GM23338 (cell line): ENCODE results near the gene RAP1GAP2. TPM values are rescaled to one million over a fixed set of nuclear protein-coding genes. Genes with fewer than 3 reads are reported as not detected.

ENCODE experiments used
- ATAC-seq: fragments of 200-7000 bp; cut with Tn5 transposase; 3 replicates; pipeline ENCODE4 v1.9.1; 2020
- DNase-seq: peaks from one replicate; pipeline ENCODE4 v3.0.0-alpha.2; 2015; ENCODE audit warnings: low spot score
- H2AFZ ChIP-seq: fragments of 200-600 bp; sonication (generic); 2 replicates; pipeline ENCODE4 v1.8.0; 2016; ENCODE audit warnings: antibody characterized with exemption, mild to moderate bottlenecking, moderate library complexity
- H3F3A ChIP-seq: fragments of 200-600 bp; sonication (generic); replicated peaks from 2 replicates; pipeline ENCODE4 v1.8.0; 2017; ENCODE audit warnings: antibody characterized with exemption, mixed run types, low read depth
- H3K27ac ChIP-seq: fragments of 200-600 bp; sonication (generic); 2 replicates; pipeline ENCODE4 v1.6.1; 2016; ENCODE audit warnings: low read depth
- H3K27me3 ChIP-seq: fragments of 200-600 bp; sonication (generic); 2 replicates; pipeline ENCODE4 v1.8.0; 2016; ENCODE audit warnings: mild to moderate bottlenecking, mixed run types, moderate library complexity; ENCODE audit not compliant: insufficient read depth
- H3K36me3 ChIP-seq: fragments of 200-600 bp; sonication (generic); 2 replicates; pipeline ENCODE4 v1.8.0; 2016; ENCODE audit warnings: mild to moderate bottlenecking; ENCODE audit not compliant: insufficient read depth
- H3K4me1 ChIP-seq: fragments of 200-600 bp; sonication (generic); 2 replicates; pipeline ENCODE4 v1.8.0; 2016; ENCODE audit warnings: mild to moderate bottlenecking, moderate library complexity; ENCODE audit not compliant: insufficient read depth
- H3K4me2 ChIP-seq: fragments of 200-600 bp; sonication (generic); 2 replicates; pipeline ENCODE4 v1.7.1; 2017; ENCODE audit warnings: mixed run types
- H3K4me3 ChIP-seq: fragments of 200-600 bp; sonication (generic); 2 replicates; pipeline ENCODE4 v1.6.1; 2016; ENCODE audit warnings: mixed run types
- H3K79me2 ChIP-seq: fragments of 200-600 bp; sonication (generic); replicated peaks from 2 replicates; pipeline ENCODE4 v1.8.0; 2017; ENCODE audit warnings: mild to moderate bottlenecking; ENCODE audit not compliant: insufficient read depth
- H3K9me2 ChIP-seq: fragments of 200-600 bp; sonication (generic); 2 replicates; pipeline ENCODE4 v1.8.0; 2017; ENCODE audit not compliant: insufficient read depth
- H4K20me1 ChIP-seq: fragments of 200-600 bp; sonication (generic); replicated peaks from 2 replicates; pipeline ENCODE4 v1.8.0; 2017; ENCODE audit warnings: mild to moderate bottlenecking; ENCODE audit not compliant: insufficient read depth
- H3K27ac Mint-ChIP-seq: 2 replicates; pipeline ENCODE4 v1.8.0; 2020; ENCODE audit warnings: inconsistent platforms, mild to moderate bottlenecking, moderate library complexity, mixed read lengths
- H3K27me3 Mint-ChIP-seq: 3 replicates; pipeline ENCODE4 v1.8.0; 2022; ENCODE audit warnings: low read depth, mild to moderate bottlenecking, moderate library complexity, mixed read lengths, inconsistent platforms; ENCODE audit not compliant: insufficient read depth, poor library complexity
- H3K36me3 Mint-ChIP-seq: 3 replicates; pipeline ENCODE4 v1.8.0; 2021; ENCODE audit warnings: low read depth, mild to moderate bottlenecking, inconsistent platforms, moderate library complexity, mixed read lengths
- H3K4me1 Mint-ChIP-seq: 3 replicates; pipeline ENCODE4 v1.8.0; 2020; ENCODE audit warnings: mild to moderate bottlenecking, inconsistent platforms, mixed read lengths
- H3K4me3 Mint-ChIP-seq: 3 replicates; pipeline ENCODE4 v1.8.0; 2021; ENCODE audit warnings: moderate library complexity, mild to moderate bottlenecking, inconsistent platforms, mixed read lengths
- H3K9me3 Mint-ChIP-seq: 3 replicates; pipeline ENCODE4 v1.8.0; 2020; ENCODE audit warnings: moderate library complexity, mild to moderate bottlenecking, inconsistent platforms, mixed read lengths
- CREB1 ChIP-seq: fragments of 250-450 bp; sonication (Bioruptor Pico); IDR thresholded peaks from 2 replicates; pipeline ENCODE4 v1.5.0; 2020; ENCODE audit warnings: low read depth, mild to moderate bottlenecking, moderate library complexity
- EZH2 ChIP-seq: fragments of 200-600 bp; sonication (generic); IDR thresholded peaks from one replicate; pipeline ENCODE4 v1.8.0; 2017; ENCODE audit warnings: antibody characterized with exemption, mild to moderate bottlenecking, low read depth; ENCODE audit not compliant: unreplicated experiment
- NANOG ChIP-seq: IDR thresholded peaks from 2 replicates; pipeline ENCODE4 v1.6.1; 2016; ENCODE audit warnings: antibody characterized with exemption, borderline replicate concordance
- POLR2AphosphoS5 ChIP-seq: IDR thresholded peaks from 2 replicates; pipeline ENCODE4 v1.6.1; 2016; ENCODE audit warnings: antibody characterized with exemption, low read depth
- STAT1 ChIP-seq: IDR thresholded peaks from one replicate; pipeline ENCODE4 v1.6.1; 2016; ENCODE audit warnings: antibody characterized with exemption; ENCODE audit not compliant: unreplicated experiment
- ZNF114 ChIP-seq: fragments of 250-450 bp; sonication (Bioruptor Pico); IDR thresholded peaks from 2 replicates; pipeline ENCODE4 v1.5.0; 2020; ENCODE audit warnings: mild to moderate bottlenecking, moderate library complexity
- ZNF331 ChIP-seq: fragments of 250-450 bp; sonication (Bioruptor Pico); IDR thresholded peaks from 2 replicates; pipeline ENCODE4 v1.5.0; 2020; ENCODE audit warnings: low read depth, mild to moderate bottlenecking, moderate library complexity
- polyA plus RNA-seq: library from polyadenylated mRNA; unstranded; fragments of >200 nt; fragmentation: Nextera tagmentation; extraction: Ambion mirVana; gene quantifications from 2 replicates; pipeline ENCODE4 v1.2.1, GENCODE V29; 2016
- total RNA-seq: library from RNA; depleted of rRNA; stranded (reverse); fragments of >200 nt; shearing (Covaris generic); gene quantifications from 2 replicates; pipeline ENCODE4 v1.2.3, GENCODE V29; 2014
- TF ChIP-seq, protein P1 (sequence below): IDR thresholded peaks from 2 replicates; pipeline ENCODE4 v1.6.1; 2016; ENCODE audit warnings: antibody characterized with exemption
- TF ChIP-seq, protein P2 (sequence below), 2 experiments: fragments of 200-600 bp in 1 of 2; sonication (generic) in 1 of 2; conservative IDR thresholded peaks; 2 replicates each; pipeline versions ENCODE4 v1.5.1 to v1.6.1; 2016 to 2017; ENCODE audit warnings: antibody characterized with exemption in 2 of 2, low read depth in 2 of 2, mild to moderate bottlenecking in 2 of 2, moderate library complexity in 1 of 2

The RAP1GAP2 gene
- total and polyA plus RNA-seq, 2 experiments from 2014 or later = 17.8 to 46.1 TPM

DNA sequence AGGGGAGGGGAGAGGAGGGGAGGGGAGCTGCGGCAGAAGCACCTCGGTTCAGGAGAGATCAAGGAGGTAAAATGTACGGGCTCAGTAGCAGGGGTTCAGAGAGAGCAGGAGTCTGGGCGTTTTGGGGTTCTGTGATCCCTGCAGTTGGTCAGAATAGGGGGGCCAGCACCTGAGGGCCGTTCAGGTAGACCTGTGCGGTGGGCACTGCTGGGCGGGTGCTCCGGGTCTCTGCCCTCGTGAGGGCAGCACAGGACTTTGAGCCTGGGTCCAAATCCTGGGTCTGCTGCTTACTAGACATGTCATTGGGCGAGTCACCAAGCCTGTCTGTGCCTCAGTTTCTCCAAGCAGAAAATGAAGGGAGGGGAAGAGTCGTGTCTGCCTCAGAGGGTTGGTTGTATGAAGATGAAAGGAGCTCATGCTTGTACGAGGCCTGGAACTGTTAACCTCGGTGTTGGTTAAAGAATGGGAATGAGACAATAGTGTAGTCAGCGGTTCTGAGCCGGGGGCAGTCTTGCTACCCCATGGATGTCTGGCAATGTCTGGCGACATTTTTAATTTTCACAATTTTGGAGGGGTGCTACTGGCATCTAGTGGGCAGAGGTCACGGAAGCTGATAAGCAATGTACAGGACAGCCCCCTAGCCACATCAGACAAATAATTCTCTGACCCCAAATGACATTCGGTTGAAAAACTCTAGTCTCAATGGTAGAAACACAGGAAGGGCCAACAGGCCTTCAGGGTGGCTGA is 231.7 kb downstream of the RAP1GAP2 start:
- H4K20me1 ChIP-seq = no peaks in the 10 kb centered on the region
- H3K36me3 ChIP-seq = peaks cover 14% of the 10 kb centered on the region
- H3K4me1 ChIP-seq = no peaks in the 10 kb centered on the region
- ATAC-seq (no peak), DNase-seq (no peak)
- H3F3A ChIP-seq = no peaks in the 10 kb centered on the region
- no peaks in the 10 kb centered on the region for H3K27me3 ChIP-seq
- no peaks in the 10 kb centered on the region for H3K9me2 ChIP-seq
- H3K27ac Mint-ChIP-seq = no peak overlapping the region
- peaks cover 4% of the 10 kb centered on the region for H3K79me2 ChIP-seq
- H3K27me3 Mint-ChIP-seq = peaks cover 7% of the 10 kb centered on the region
- H3K4me3 Mint-ChIP-seq = no peak overlapping the region
- no peak overlapping the region for H2AFZ ChIP-seq
- H3K4me2 ChIP-seq = no peak overlapping the region
- peaks cover 38% of the 10 kb centered on the region for H3K36me3 Mint-ChIP-seq
- no peaks in the 10 kb centered on the region for H3K4me1 Mint-ChIP-seq
- H3K9me3 Mint-ChIP-seq = peaks cover 4% of the 10 kb centered on the region; the same call in 2 of the 3 replicates
- TF ChIP-seq ZNF114 = no peak
- TF ChIP-seq, protein P1, sequence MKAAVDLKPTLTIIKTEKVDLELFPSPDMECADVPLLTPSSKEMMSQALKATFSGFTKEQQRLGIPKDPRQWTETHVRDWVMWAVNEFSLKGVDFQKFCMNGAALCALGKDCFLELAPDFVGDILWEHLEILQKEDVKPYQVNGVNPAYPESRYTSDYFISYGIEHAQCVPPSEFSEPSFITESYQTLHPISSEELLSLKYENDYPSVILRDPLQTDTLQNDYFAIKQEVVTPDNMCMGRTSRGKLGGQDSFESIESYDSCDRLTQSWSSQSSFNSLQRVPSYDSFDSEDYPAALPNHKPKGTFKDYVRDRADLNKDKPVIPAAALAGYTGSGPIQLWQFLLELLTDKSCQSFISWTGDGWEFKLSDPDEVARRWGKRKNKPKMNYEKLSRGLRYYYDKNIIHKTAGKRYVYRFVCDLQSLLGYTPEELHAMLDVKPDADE = no peak
- TF ChIP-seq EZH2 = no peak
- TF ChIP-seq NANOG = no peak
- TF ChIP-seq CREB1 (CRISPR knock-in tag) = no peak
- H3K4me3 ChIP-seq = no peak overlapping the region
- H3K27ac ChIP-seq = no peak overlapping the region

DNA sequence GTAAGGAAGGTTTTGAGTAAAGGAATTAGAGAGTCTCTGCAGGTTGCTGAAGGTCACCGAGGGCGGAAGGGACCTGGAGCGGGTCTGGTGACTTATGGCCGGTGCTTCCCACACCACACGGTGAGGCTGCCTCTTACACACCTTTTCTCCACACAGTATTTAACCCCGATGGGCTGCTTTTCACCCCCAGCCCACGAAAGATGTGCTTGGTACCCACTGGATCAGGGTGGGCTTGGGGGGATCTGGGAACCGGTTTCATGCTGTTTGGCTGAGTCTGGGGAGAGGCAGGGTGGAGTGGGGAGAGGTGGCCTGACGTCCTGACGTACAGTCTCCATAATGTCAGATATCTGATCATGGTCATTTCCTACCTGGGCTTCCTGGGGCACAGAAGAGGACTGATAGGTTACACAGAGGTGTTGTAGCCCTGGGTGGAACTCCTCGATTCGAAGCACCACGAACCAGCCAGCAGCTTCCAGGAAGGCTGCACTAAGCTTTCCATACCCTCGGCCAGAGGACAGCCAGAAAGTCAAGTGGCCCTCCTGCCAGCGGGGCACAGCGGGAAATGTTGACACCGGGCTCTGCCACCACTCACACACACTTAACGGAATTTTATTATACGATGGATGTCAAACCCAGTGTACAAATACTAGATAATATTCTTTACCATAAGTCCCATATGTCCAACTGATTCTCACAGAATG is 233.1 kb downstream of the RAP1GAP2 start:
- no peak overlapping the region for H3K4me2 ChIP-seq
- H3K9me3 Mint-ChIP-seq = no peaks in the 10 kb centered on the region
- no peaks in the 10 kb centered on the region for H3K9me2 ChIP-seq
- DNase-seq = no peak
- no peaks in the 10 kb centered on the region for H3K4me1 Mint-ChIP-seq
- no peaks in the 10 kb centered on the region for H4K20me1 ChIP-seq
- H3K4me3 ChIP-seq = no peak overlapping the region
- H3K27ac Mint-ChIP-seq = no peak overlapping the region
- peaks cover 11% of the 10 kb centered on the region for H3K27me3 Mint-ChIP-seq
- H2AFZ ChIP-seq = no peak overlapping the region
- H3K27me3 ChIP-seq = no peaks in the 10 kb centered on the region
- no peak overlapping the region for H3K27ac ChIP-seq
- H3F3A ChIP-seq = no peaks in the 10 kb centered on the region
- H3K36me3 Mint-ChIP-seq = peaks cover 28% of the 10 kb centered on the region
- no peak for ATAC-seq
- no peak overlapping the region for H3K4me3 Mint-ChIP-seq
- peaks cover 14% of the 10 kb centered on the region for H3K36me3 ChIP-seq
- H3K4me1 ChIP-seq = no peaks in the 10 kb centered on the region
- H3K79me2 ChIP-seq = no peaks in the 10 kb centered on the region; the same call in 1 of the 2 replicates
- TF ChIP-seq, protein P2, sequence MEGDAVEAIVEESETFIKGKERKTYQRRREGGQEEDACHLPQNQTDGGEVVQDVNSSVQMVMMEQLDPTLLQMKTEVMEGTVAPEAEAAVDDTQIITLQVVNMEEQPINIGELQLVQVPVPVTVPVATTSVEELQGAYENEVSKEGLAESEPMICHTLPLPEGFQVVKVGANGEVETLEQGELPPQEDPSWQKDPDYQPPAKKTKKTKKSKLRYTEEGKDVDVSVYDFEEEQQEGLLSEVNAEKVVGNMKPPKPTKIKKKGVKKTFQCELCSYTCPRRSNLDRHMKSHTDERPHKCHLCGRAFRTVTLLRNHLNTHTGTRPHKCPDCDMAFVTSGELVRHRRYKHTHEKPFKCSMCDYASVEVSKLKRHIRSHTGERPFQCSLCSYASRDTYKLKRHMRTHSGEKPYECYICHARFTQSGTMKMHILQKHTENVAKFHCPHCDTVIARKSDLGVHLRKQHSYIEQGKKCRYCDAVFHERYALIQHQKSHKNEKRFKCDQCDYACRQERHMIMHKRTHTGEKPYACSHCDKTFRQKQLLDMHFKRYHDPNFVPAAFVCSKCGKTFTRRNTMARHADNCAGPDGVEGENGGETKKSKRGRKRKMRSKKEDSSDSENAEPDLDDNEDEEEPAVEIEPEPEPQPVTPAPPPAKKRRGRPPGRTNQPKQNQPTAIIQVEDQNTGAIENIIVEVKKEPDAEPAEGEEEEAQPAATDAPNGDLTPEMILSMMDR (conservative IDR thresholded peaks at IDR 0.05; ENCODE audit: low read depth in 2 of 2) = no peak
- TF ChIP-seq CREB1 (CRISPR knock-in tag) = no peak
- TF ChIP-seq ZNF331 = no peak
- TF ChIP-seq, protein P1 = no peak
- no peak for TF ChIP-seq NANOG
- no peak for TF ChIP-seq STAT1
- no peak for TF ChIP-seq POLR2AphosphoS5
